Measurements from ENCODE around the gene IGFBP6.
A peak's percentile ranks its signal among the peaks of the same experiment; 100 is the strongest.

Gene IGFBP6

GRCh38 chr12:53074283-53074998 is 23.0 kb upstream of the IGFBP6 start:
- peaks cover 32 to 61% (median 44%) of the 10 kb centered on the region in 10 experiments for H3K4me1 ChIP-seq
- peak overlapping the region in 2 of 11 experiments; percentile 60 to 63; a peak in 1 of 22 replicates for H3K4me2 ChIP-seq
- no peak overlapping the region for H3K27ac ChIP-seq

GRCh38 chr12:53074999-53075370 is 22.5 kb upstream of the IGFBP6 start:
- Histone ChIP-seq H3K27me3 (no peaks in the 10 kb centered on the region), H3K4me2 (no peak overlapping the region), H4K20me1 (peaks cover 0 to 17% (median 0%) of the 10 kb centered on the region in 11 experiments; a peak in 5 of 22 replicates), H3K27ac (no peak overlapping the region), H3K9me3 (replicated peaks in 1 of 11) (no peaks in the 10 kb centered on the region), H3K4me1 (peaks cover 36 to 64% (median 49%) of the 10 kb centered on the region in 10 experiments), H3K4me3 (no peak overlapping the region), H3K9ac (no peak overlapping the region), H3K36me3 (peaks cover 44 to 65% (median 52%) of the 10 kb centered on the region in 11 experiments)
- TF ChIP-seq Cebpa-rat (IDR thresholded peaks at IDR 0.05): no peak

More at GRCh38 chr12:53074283-53074998, 23.0 kb upstream of the IGFBP6 start:
- no peak for TF ChIP-seq Cebpa-rat (IDR thresholded peaks at IDR 0.05)
- H3K27me3 ChIP-seq: no peaks in the 10 kb centered on the region
- H3K9me3 ChIP-seq (replicated peaks in 1 of 11): no peaks in the 10 kb centered on the region
- H4K20me1 ChIP-seq: peaks cover 0 to 23% (median 0%) of the 10 kb centered on the region in 11 experiments; a peak in 6 of 22 replicates
- peaks cover 44 to 70% (median 57%) of the 10 kb centered on the region in 11 experiments for H3K36me3 ChIP-seq
- H3K4me3 ChIP-seq: no peak overlapping the region
- no peak overlapping the region for H3K9ac ChIP-seq

GRCh38 chr12:53076461-53076860 is 21.0 kb upstream of the IGFBP6 start:
- Histone ChIP-seq H3K9me3 (replicated peaks in 1 of 11) (no peaks in the 10 kb centered on the region), H3K4me3 (no peak overlapping the region), H3K4me1 (peaks cover 32 to 62% (median 42%) of the 10 kb centered on the region in 10 experiments), H3K36me3 (peaks cover 32 to 52% (median 41%) of the 10 kb centered on the region in 11 experiments), H3K27ac (no peak overlapping the region), H3K4me2 (no peak overlapping the region), H3K27me3 (no peaks in the 10 kb centered on the region), H3K9ac (peak overlapping the region in 3 of 11 experiments; percentile 6 to 41 (median 9); a peak in 3 of 22 replicates), H4K20me1 (peaks cover 0 to 14% (median 0%) of the 10 kb centered on the region in 11 experiments; a peak in 3 of 22 replicates)
- TF ChIP-seq Cebpa-rat (IDR thresholded peaks at IDR 0.05): no peak

GRCh38 chr12:53077030-53077429 is 20.4 kb upstream of the IGFBP6 start:
- no peak for TF ChIP-seq Cebpa-rat (IDR thresholded peaks at IDR 0.05)
- H3K4me3 ChIP-seq: no peak overlapping the region
- H3K9me3 ChIP-seq (replicated peaks in 1 of 11): no peaks in the 10 kb centered on the region
- peaks cover 0 to 8% (median 0%) of the 10 kb centered on the region in 11 experiments; a peak in 3 of 22 replicates for H4K20me1 ChIP-seq
- peaks cover 27 to 57% (median 36%) of the 10 kb centered on the region in 10 experiments for H3K4me1 ChIP-seq
- H3K27me3 ChIP-seq: no peaks in the 10 kb centered on the region
- H3K9ac ChIP-seq: peak overlapping the region in 4 of 11 experiments; percentile 3 to 90 (median 18); a peak in 2 of 22 replicates
- peak overlapping the region in 5 of 11 experiments; percentile 86 to 98 (median 95); a peak in 6 of 22 replicates for H3K4me2 ChIP-seq
- peaks cover 31 to 47% (median 40%) of the 10 kb centered on the region in 11 experiments for H3K36me3 ChIP-seq
- H3K27ac ChIP-seq: no peak overlapping the region

GRCh38 chr12:53078425-53079225 is 18.8 kb upstream of the IGFBP6 start:
- Histone ChIP-seq H4K20me1 (no peaks in the 10 kb centered on the region), H3K27me3 (no peaks in the 10 kb centered on the region), H3K4me2 (peak overlapping the region; percentile 84 to 98 (median 95)), H3K9me3 (replicated peaks in 1 of 11) (peaks cover 0 to 2% (median 0%) of the 10 kb centered on the region in 11 experiments; a peak in 2 of 22 replicates), H3K4me3 (peak overlapping the region; percentile 66 to 83 (median 76)), H3K9ac (peak overlapping the region; percentile 77 to 90 (median 83)), H3K4me1 (peaks cover 18 to 41% (median 24%) of the 10 kb centered on the region in 10 experiments), H3K36me3 (peaks cover 31 to 43% (median 37%) of the 10 kb centered on the region in 11 experiments), H3K27ac (peak overlapping the region; percentile 25 to 90 (median 85); a peak in 20 of 22 replicates)
- TF ChIP-seq Cebpa-rat (IDR thresholded peaks at IDR 0.05): no peak

- Histone ChIP-seq H3K27me3 (no peaks in the 10 kb centered on the region), H3K27ac (peak within 1 kb of the TSS; percentile 68 to 90 (median 85)), H3K4me1 (peaks cover 18 to 32% (median 22%) of the 10 kb centered on the region in 10 experiments), H3K4me2 (peak within 1 kb of the TSS; percentile 93 to 98 (median 95)), H3K36me3 (peaks cover 23 to 35% (median 29%) of the 10 kb centered on the region in 11 experiments), H3K9me3 (replicated peaks in 1 of 11) (peaks cover 0 to 11% (median 6%) of the 10 kb centered on the region in 11 experiments; a peak in 12 of 22 replicates), H3K4me3 (peak within 1 kb of the TSS; percentile 66 to 83 (median 76)), H3K9ac (peak within 1 kb of the TSS; percentile 77 to 90 (median 83)), H4K20me1 (no peaks in the 10 kb centered on the region)
- TF ChIP-seq Cebpa-rat (IDR thresholded peaks at IDR 0.05): no peak
Observed at GRCh38 chr12:53079226-53080117, 18.0 kb upstream of the IGFBP6 start, which contains the start of gene SPRYD3. Gene SPRYD3, minus strand, starts transcription at chr12:53079390. Its CDS starts 57 bp downstream, at chr12:53079333.

- Histone ChIP-seq H3K36me3 (peaks cover 0 to 3% (median 0%) of the 10 kb centered on the region in 11 experiments; a peak in 2 of 22 replicates), H3K27ac (no peak overlapping the region), H3K4me1 (peaks cover 16 to 22% (median 17%) of the 10 kb centered on the region in 10 experiments), H4K20me1 (no peaks in the 10 kb centered on the region), H3K9ac (no peak overlapping the region), H3K4me2 (no peak overlapping the region), H3K27me3 (no peaks in the 10 kb centered on the region), H3K4me3 (no peak overlapping the region), H3K9me3 (replicated peaks in 1 of 11) (peaks cover 0 to 14% (median 8%) of the 10 kb centered on the region in 11 experiments; a peak in 12 of 22 replicates)
- no peak for TF ChIP-seq Cebpa-rat (IDR thresholded peaks at IDR 0.05)
Observed at GRCh38 chr12:53082637-53083175, 14.8 kb upstream of the IGFBP6 start.

GRCh38 chr12:53086361-53086760 is 11.1 kb upstream of the IGFBP6 start:
- Histone ChIP-seq H4K20me1 (no peaks in the 10 kb centered on the region), H3K27me3 (no peaks in the 10 kb centered on the region), H3K4me1 (no peaks in the 10 kb centered on the region), H3K4me2 (no peak overlapping the region), H3K9ac (no peak overlapping the region), H3K27ac (no peak overlapping the region), H3K9me3 (replicated peaks in 1 of 11) (peaks cover 0 to 14% (median 8%) of the 10 kb centered on the region in 11 experiments; a peak in 12 of 22 replicates), H3K4me3 (no peak overlapping the region), H3K36me3 (no peaks in the 10 kb centered on the region)
- no peak for TF ChIP-seq Cebpa-rat (IDR thresholded peaks at IDR 0.05)
